ENCODE measurements around the gene LY6G5B. TPM values are rescaled to one million over a fixed set of nuclear protein-coding genes. Genes with fewer than 3 reads are reported as not detected.
"Not testable (repeated sequence)": the region's sequence is repeated elsewhere in the genome, so short reads cannot be mapped to it uniquely, and the experiment has no call there.

Gene LY6G5B
- total RNA-seq, 1 donor: 3.9 TPM

DNA sequence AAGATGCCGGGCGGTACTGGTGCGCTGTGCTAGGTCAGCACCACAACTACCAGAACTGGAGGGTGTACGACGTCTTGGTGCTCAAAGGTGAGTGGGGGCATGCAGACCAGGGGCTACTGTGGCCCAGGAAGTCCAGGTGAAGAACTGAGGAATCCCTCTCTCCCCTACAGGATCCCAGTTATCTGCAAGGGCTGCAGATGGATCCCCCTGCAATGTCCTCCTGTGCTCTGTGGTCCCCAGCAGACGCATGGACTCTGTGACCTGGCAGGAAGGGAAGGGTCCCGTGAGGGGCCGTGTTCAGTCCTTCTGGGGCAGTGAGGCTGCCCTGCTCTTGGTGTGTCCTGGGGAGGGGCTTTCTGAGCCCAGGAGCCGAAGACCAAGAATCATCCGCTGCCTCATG lies 37.9 kb downstream of the LY6G5B start:
- TF ChIP-seq, protein P1, sequence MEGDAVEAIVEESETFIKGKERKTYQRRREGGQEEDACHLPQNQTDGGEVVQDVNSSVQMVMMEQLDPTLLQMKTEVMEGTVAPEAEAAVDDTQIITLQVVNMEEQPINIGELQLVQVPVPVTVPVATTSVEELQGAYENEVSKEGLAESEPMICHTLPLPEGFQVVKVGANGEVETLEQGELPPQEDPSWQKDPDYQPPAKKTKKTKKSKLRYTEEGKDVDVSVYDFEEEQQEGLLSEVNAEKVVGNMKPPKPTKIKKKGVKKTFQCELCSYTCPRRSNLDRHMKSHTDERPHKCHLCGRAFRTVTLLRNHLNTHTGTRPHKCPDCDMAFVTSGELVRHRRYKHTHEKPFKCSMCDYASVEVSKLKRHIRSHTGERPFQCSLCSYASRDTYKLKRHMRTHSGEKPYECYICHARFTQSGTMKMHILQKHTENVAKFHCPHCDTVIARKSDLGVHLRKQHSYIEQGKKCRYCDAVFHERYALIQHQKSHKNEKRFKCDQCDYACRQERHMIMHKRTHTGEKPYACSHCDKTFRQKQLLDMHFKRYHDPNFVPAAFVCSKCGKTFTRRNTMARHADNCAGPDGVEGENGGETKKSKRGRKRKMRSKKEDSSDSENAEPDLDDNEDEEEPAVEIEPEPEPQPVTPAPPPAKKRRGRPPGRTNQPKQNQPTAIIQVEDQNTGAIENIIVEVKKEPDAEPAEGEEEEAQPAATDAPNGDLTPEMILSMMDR (IDR thresholded peaks at IDR 0.05; ENCODE audit: insufficient read depth, low read depth, low read length): no peak
- DNase-seq (ENCODE audit: low read depth): no peak

GRCh38 chr6:31708224-31708623 lies 38.4 kb downstream of the LY6G5B start:
- no peak overlapping the region for H3K4me3 ChIP-seq (ENCODE audit: low read depth, low read length)
- TF ChIP-seq, protein P1 (IDR thresholded peaks at IDR 0.05; ENCODE audit: insufficient read depth, low read depth, low read length): no peak
- no peak for DNase-seq (ENCODE audit: low read depth)

More for the DNA sequence above, 37.9 kb downstream of the LY6G5B start:
- no peak overlapping the region for H3K4me3 ChIP-seq (ENCODE audit: low read depth, low read length)

GRCh38 chr6:31709157-31709556 lies 39.4 kb downstream of the LY6G5B start:
- DNase-seq (ENCODE audit: low read depth): not testable (repeated sequence)

GRCh38 chr6:31710523-31711219 lies 40.9 kb downstream of the LY6G5B start:
- TF ChIP-seq, protein P1 (IDR thresholded peaks at IDR 0.05; ENCODE audit: insufficient read depth, low read depth, low read length): no peak
- H3K4me3 ChIP-seq (ENCODE audit: low read depth, low read length): no peak overlapping the region
- no peak for DNase-seq (ENCODE audit: low read depth)

More at GRCh38 chr6:31709157-31709556, 39.4 kb downstream of the LY6G5B start:
- H3K4me3 ChIP-seq (ENCODE audit: low read depth, low read length): not testable (repeated sequence)

GRCh38 chr6:31711233-31711632 lies 41.5 kb downstream of the LY6G5B start:
- no peak overlapping the region for H3K4me3 ChIP-seq (ENCODE audit: low read depth, low read length)
- no peak for DNase-seq (ENCODE audit: low read depth)
- TF ChIP-seq, protein P1 (IDR thresholded peaks at IDR 0.05; ENCODE audit: insufficient read depth, low read depth, low read length): no peak

DNA sequence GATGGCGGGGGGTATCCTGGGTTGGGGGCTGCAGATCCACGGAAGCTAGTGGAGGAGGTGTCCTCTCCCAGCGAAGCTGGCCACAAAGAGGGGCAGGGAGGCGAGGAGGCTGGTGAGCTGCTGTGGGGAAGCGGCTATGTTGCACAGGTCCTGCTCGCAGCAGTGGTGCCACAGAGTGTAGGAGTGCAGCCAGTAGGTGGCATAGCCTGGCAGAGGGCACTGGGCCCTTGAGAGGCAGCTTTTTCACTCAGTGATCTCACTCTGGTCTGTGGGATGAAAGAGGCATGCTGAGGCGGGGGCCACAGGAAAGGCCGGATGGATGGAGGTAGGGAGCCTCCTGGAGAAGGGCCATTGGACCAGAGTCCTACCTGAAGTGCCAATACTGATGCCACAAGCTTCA lies 42.5 kb downstream of the LY6G5B start:
- DNase-seq (ENCODE audit: low read depth): no peak
- TF ChIP-seq, protein P1 (IDR thresholded peaks at IDR 0.05; ENCODE audit: insufficient read depth, low read depth, low read length): no peak
- H3K4me3 ChIP-seq (ENCODE audit: low read depth, low read length): no peak overlapping the region

DNA sequence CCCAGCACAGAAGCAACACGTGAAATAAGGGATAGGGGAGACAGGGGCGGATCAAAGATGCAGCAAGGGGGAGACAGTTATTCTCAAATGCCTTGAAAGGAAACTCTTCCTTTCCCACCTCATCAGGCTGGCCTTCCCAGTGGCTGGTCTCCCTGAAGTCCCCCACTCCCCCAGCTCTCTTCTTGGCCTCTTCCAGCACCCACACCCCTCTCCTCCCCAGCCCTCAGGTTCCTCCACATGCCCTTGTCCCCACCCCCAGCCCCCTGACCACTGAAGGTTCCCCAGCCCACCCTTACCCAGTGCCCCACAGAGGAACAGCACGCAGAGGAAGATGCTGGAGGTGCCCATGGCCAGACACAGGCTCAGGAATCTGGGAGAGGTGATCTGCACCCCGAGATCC lies 43.7 kb downstream of the LY6G5B start:
- no peak overlapping the region for H3K4me3 ChIP-seq (ENCODE audit: low read depth, low read length)
- DNase-seq (ENCODE audit: low read depth): no peak
- TF ChIP-seq, protein P1 (IDR thresholded peaks at IDR 0.05; ENCODE audit: insufficient read depth, low read depth, low read length): no peak

Measured in fibroblast of villous mesenchyme (primary cell).